ENCODE data around the gene ZNF831.

ZNF831 gene

GRCh38 chr20:59247731-59248684 lies 84.4 kb downstream of the ZNF831 start:
- TF ChIP-seq CTCF (conservative IDR thresholded peaks at IDR 0.05; ENCODE audit: low read length): no peak
- H3K4me3 ChIP-seq (ENCODE audit: low read length): no peak overlapping the region
- DNase-seq (ENCODE audit: low read depth): peak; percentile 3

GRCh38 chr20:59250293-59250692 lies 86.7 kb downstream of the ZNF831 start:
- H3K4me3 ChIP-seq (ENCODE audit: low read length): no peak overlapping the region
- no peak for TF ChIP-seq CTCF (conservative IDR thresholded peaks at IDR 0.05; ENCODE audit: low read length)
- DNase-seq (ENCODE audit: low read depth): no peak

- no peak overlapping the region for H3K4me3 ChIP-seq (ENCODE audit: low read length)
- no peak for DNase-seq (ENCODE audit: low read depth)
- no peak for TF ChIP-seq CTCF (conservative IDR thresholded peaks at IDR 0.05; ENCODE audit: low read length)
These were observed 89.7 kb downstream of the ZNF831 start for GRCh38 chr20:59253325-59253724.

GRCh38 chr20:59253779-59254319 lies 90.2 kb downstream of the ZNF831 start:
- TF ChIP-seq CTCF (conservative IDR thresholded peaks at IDR 0.05; ENCODE audit: low read length): no peak
- no peak overlapping the region for H3K4me3 ChIP-seq (ENCODE audit: low read length)
- no peak for DNase-seq (ENCODE audit: low read depth)

GRCh38 chr20:59255256-59255655 lies 91.6 kb downstream of the ZNF831 start:
- TF ChIP-seq CTCF (conservative IDR thresholded peaks at IDR 0.05; ENCODE audit: low read length): no peak
- DNase-seq (ENCODE audit: low read depth): no peak
- no peak overlapping the region for H3K4me3 ChIP-seq (ENCODE audit: low read length)

GRCh38 chr20:59258221-59258621 lies 94.6 kb downstream of the ZNF831 start:
- no peak for DNase-seq (ENCODE audit: low read depth)
- no peak for TF ChIP-seq CTCF (conservative IDR thresholded peaks at IDR 0.05; ENCODE audit: low read length)
- no peak overlapping the region for H3K4me3 ChIP-seq (ENCODE audit: low read length)

- no peak for DNase-seq (ENCODE audit: low read depth)
- H3K4me3 ChIP-seq (ENCODE audit: low read length): no peak overlapping the region
- no peak for TF ChIP-seq CTCF (conservative IDR thresholded peaks at IDR 0.05; ENCODE audit: low read length)
These were observed 96.3 kb downstream of the ZNF831 start for GRCh38 chr20:59259946-59260345.

All from AG10803 (cell line).